ENCODE results near the gene CXorf66.
"Not testable (repeated sequence)": the region's sequence is repeated elsewhere in the genome, so short reads cannot be mapped to it uniquely, and the experiment has no call there.

Gene CXorf66

GRCh38 chrX:139924696-139925095 is 40.6 kb downstream of the CXorf66 start:
- no peak for DNase-seq

DNA sequence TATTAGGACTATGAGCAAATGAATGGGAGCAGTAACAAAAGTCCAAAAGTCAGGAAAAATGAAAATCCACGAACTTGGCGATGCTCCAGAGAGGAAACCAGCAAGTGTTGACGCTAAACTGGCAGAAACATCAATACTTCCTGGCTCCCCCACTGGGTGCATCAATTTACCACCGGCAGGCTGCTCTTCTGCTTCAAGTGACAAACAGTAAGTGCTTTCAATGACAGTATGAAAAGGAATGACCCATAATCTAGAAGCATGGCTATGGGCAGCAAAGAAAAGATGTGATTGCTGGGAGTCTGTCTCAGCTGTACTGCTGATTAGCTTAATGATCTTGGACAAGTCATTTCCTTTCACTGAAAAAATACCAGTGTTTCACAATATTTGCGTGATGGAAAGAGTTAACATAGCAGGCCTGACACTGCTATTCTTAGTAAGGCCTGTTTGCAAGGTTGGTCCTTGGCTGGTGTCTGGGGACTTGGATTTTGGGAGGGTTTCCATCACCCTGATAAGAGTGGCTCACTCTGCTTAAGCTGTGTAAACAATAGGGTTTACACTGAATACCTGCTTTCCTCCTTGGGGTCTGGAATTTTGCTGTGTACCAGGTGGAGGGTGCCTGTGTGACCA is 41.1 kb downstream of the CXorf66 start:
- no peak for DNase-seq

- DNase-seq = not testable (repeated sequence)
Observed at GRCh38 chrX:139921142-139921541, 44.2 kb downstream of the CXorf66 start.

DNA sequence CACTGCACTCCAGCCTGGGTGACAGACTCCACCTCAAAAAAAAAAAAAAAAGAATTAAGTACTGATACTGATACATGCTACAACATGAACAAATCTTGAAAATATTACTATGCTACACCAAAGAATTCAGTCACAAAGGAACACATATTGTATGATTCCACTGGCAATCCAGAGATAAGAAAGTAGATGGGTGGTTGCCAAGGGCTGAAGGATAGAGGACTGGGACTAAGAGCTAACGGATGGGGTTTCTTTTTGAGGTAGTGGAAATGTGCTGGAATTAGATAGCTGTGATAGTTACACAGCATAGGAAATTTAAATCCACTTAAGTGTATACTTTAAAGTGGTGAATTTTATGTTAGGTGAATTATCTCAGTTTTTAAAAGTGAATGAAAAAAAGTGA is 45.0 kb downstream of the CXorf66 start:
- DNase-seq = no peak

DNA sequence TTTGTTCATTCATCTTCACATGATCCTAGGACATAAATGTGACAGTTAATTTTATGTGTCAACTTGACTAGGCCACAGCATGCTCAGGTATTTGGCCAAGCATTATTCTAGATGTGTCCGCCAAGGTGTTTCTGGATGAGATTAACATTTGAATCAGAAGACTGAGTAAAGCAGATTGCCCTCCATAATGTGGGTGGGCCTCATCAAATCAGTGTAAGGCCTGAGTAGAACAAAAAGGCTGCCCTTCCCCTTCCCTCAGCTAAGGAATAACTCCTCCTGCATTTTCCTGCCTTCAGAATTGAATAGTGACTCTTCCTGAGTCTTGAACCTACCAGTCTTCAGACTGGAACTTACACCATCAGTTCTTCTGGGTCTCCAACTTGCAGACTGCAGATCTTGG is 50.9 kb downstream of the CXorf66 start:
- DNase-seq = no peak

- no peak for DNase-seq
Observed at GRCh38 chrX:139909712-139910111, 55.6 kb downstream of the CXorf66 start.

GRCh38 chrX:139907078-139907477 is 58.2 kb downstream of the CXorf66 start:
- no peak for DNase-seq

GRCh38 chrX:139905743-139906142 is 59.6 kb downstream of the CXorf66 start:
- no peak for DNase-seq
